Activated T-cell treated with anti-CD3 and anti-CD28 coated beads, Interleukin-2, amount 50 U/mL, for 48 hours (primary cell): Measurements from ENCODE around the gene MAMDC2.

Source experiments
- DNase-seq, 2 experiments: peaks; one replicate each; pipeline ENCODE4 v3.0.0-alpha.2; 2020

Gene MAMDC2

DNA sequence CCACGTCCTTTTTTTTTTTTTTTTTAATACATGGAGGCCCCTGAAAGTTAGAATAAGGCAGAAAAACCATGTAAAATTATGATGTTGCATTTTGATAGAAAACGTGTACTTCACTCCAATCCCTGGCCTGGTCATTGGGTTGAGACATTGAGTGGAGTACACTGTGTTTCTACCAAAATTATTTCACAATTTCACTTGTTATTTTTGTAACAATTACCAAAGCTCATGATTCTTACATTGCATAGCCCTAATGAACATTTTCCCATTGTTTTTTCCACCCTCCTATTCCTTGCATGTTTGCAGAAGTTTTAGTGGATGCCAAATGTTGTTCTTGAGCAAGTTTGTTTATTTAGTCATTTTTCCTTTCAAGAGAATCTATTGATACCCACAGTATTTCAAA, 21.9 kb downstream of the MAMDC2 start:
- no peak for DNase-seq

GRCh38 chr9:70066418-70066817, 22.8 kb downstream of the MAMDC2 start:
- no peak for DNase-seq

GRCh38 chr9:70066874-70067273, 23.2 kb downstream of the MAMDC2 start:
- DNase-seq: no peak

DNA sequence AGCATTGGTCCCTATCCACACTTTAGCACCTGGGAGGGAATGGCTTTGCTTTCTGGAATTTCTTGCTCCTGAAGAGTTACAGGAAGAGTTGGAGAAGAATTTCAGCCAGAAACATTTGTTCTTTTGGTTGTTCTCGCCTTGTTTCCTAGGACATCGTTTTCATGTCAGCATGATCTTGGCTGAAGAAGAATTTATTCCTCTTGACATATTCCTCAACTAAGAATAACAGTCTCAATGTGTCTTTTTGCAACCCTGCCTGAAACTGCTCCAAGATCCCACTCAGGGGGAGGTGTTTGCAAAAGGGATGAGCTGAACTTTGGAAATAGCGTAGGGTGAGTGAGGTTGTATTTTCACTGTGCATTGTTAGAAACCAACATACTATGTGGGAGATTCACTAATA, 26.1 kb downstream of the MAMDC2 start:
- DNase-seq: no peak

DNA sequence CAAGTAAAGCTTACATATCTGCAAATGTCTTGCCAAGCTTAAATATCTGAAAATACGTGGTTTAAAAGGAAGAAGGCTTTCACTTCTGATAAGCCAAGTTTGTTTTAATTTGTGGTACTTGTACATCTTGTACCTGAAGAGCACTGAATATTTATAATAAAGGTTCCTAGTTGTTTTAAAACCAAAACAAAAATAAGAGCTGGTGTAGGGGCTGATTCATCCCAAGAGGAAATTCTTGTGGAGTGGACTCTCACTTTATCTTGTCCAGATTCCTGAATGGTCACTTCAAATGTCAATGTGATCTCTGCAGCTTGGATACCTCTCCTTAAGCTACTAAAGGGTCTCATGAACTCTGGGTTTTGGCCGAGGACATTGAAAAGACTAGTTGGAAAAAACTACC, 29.5 kb downstream of the MAMDC2 start:
- DNase-seq: no peak

DNA sequence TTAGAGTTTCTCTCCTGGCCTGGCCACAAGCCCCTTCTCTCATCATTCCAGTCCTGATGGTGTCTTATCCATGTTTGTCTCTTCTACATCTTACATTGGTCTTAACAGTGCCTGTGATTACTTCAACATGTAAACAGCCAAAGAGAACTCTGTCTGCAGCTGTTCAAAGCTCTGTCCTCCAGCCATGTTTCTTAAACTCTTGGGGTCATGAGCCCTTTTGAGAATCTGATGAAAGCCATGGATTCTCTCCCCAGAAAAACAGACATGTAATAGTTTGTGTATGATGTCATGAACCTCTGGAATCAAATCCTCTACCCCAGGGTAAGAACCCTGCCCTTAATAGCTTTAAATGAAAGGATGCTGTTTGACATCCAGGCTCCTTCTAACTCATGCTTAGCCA, 30.1 kb downstream of the MAMDC2 start:
- no peak for DNase-seq

- no peak for DNase-seq
Measured at GRCh38 chr9:70076678-70077077, 33.0 kb downstream of the MAMDC2 start.

GRCh38 chr9:70079417-70080037, 35.9 kb downstream of the MAMDC2 start:
- DNase-seq: no peak

DNA sequence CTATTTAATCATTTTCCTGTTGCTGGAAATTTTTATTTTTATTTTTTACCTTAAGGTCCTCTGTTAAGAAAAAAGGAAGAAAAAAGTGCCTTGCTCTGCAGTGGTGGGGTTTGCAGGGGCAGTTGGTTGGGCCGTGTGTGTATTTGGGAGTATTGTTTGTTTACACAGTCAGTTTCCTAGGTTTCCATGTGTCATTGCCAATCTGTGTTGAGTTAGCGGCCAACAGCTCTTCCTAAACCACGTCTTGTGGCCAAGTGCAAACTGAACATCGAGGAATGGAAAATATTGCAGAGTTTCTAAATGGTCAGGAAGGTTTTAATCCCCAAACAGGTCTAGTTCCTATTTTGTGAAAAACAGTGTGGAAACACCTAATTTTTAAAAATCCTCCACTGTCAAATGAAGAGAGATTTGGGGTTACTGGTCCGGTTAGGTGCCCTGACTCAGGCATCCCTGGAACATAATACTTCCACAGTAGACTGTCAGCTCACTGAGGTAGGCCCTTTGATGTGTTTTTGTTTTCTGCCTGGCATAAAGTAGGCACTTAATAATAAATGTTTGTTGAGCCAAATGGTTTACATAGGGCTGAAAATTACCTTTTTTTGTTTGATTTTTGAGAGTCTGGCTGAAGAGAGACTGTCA, 37.0 kb downstream of the MAMDC2 start:
- DNase-seq: no peak

GRCh38 chr9:70081120-70081495, 37.5 kb downstream of the MAMDC2 start:
- no peak for DNase-seq

GRCh38 chr9:70083429-70083828, 39.8 kb downstream of the MAMDC2 start:
- DNase-seq: no peak

DNA sequence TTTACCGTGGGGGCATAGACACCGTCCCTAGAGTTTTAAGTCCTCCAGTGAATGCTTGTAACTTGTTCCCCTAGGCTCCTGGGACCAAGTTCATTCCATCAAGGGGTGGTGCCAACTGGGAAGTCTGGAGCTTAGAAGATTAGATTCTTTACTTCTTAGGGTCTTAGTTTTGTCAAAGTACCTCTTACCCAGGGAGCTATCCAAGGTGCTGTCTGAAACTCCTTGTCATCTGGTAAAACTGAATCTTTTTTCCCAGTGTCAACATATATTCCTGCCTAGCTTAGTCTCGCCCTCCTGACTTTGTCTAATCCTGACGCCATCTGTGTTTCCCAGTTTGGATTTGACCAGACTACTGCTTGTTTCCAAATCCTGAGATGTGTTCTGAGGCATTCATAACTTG, 41.6 kb downstream of the MAMDC2 start:
- no peak for DNase-seq

DNA sequence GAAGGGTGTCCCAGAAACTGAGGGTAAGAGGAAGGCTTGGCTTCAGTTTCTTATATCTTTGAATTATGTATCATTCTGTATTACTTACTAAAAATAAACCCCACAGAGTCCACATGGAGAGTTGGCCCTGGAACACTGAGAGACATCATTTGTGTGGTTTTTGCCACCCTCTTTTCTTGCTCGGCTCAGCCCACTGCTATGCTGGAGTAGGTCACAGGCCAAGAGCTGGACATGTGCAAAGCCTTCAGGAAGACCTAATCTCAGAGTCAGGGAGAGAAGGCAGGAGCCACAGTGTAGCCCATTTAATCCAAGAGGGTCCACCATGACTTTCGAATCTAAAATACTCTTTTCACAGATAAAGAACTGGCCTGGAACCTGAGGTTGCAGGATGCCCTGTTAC, 47.5 kb downstream of the MAMDC2 start:
- no peak for DNase-seq

GRCh38 chr9:70091572-70091971, 47.9 kb downstream of the MAMDC2 start:
- DNase-seq: no peak

- no peak for DNase-seq
Measured at GRCh38 chr9:70092190-70092589, 48.5 kb downstream of the MAMDC2 start.

GRCh38 chr9:70093095-70093494, 49.4 kb downstream of the MAMDC2 start:
- no peak for DNase-seq

DNA sequence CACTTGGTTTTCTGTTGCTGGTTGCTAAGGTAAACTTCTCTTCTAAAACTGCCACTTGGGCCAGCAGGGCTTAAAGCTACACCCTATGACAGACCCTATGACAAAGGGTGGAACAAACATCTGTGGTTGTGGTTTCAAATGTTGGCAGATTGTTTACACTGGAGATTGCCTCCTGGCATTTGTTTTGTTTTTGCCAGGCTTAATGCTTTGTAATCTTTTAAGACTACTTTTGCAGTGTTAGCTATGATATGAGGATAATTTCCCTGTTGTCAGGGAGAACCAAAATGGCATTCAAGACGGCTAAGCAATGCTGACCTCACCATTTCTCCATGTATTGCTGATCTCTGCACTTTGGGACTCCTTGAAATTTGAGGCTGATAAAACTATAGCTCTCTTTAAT, 50.3 kb downstream of the MAMDC2 start:
- DNase-seq: no peak

- DNase-seq: no peak
Measured at GRCh38 chr9:70094747-70095146, 51.1 kb downstream of the MAMDC2 start.

DNA sequence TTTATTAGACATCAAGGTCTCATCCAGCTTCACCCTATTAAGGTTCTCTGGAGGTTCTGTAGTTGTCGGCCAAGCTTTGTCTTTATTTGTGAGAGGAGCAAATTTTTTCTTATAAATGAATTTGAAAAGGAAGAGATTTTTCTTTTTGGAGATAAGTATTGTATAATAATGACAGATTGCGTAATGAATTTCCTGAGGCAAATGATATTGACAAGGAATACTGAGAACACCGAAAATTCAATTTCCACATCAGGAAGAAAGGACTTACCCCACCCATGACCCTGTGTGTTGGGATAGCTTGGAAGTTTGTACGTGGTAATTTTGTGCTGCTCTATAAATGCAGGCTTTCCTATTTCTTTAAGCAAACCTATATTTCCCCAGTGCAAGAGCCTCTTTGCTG, 53.5 kb downstream of the MAMDC2 start:
- DNase-seq: no peak

DNA sequence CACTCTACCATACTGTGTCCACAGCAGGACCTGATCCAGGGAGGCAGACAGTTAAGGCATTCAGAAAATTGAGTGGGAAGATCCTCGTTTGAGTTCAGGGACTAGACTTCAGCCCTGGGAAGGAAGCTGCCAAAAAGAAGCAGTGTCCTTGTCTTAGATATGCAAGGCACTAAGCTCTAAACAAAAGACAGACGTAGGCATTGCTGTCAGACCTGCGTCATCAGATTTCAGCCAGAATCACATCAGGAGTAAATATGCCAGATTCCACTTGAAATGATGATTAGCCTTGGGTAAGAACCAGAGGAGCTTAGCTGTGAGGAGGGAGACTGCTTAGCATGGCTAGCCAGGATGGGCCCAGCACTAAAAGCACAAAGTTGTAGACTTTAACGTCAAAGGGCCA, 56.7 kb downstream of the MAMDC2 start:
- DNase-seq: no peak

GRCh38 chr9:70101265-70101664, 57.6 kb downstream of the MAMDC2 start:
- DNase-seq: no peak

DNA sequence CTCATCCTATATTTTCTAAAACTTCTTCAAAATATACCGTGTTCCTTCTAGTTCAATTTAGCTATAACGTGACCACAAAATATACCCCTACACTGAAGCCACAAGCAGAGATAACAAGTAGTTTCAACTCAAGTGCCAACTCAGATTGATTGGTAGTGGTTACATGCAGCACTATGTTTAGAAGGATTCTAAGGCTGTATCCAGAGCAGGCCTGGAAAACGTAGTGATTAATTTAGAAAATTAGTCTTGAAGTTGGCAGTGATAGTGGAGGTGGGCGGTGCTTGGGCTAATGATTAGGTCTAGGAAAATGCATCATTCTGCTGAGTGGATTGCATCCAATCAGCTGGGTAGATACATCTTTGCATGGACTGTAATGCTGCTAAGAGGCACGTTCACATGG, 61.5 kb downstream of the MAMDC2 start:
- no peak for DNase-seq

- no peak for DNase-seq
Measured at GRCh38 chr9:70106571-70106970, 62.9 kb downstream of the MAMDC2 start.

GRCh38 chr9:70107558-70107957, 63.9 kb downstream of the MAMDC2 start:
- no peak for DNase-seq

GRCh38 chr9:70108181-70108580, 64.5 kb downstream of the MAMDC2 start:
- DNase-seq: no peak
